HG03521 (cell line): ENCODE results near the gene FDX2.
"Not testable (repeated sequence)": the region's sequence is repeated elsewhere in the genome, so short reads cannot be mapped to it uniquely, and the experiment has no call there.

ENCODE experiments used
- ATAC-seq: cut with Tn5 transposase; IDR thresholded peaks from one replicate; pipeline ENCODE4 v1.9.1; 2021; ENCODE audit warnings: mild to moderate bottlenecking, moderate library complexity; ENCODE audit not compliant: unreplicated experiment

Gene FDX2

GRCh38 chr19:10315335-10316214 is at the start of gene FDX2:
TSS of gene FDX2 (minus strand) at chr19:10316015. CDS start at chr19:10315996, 19 bp downstream.
- ATAC-seq, result no peak

DNA sequence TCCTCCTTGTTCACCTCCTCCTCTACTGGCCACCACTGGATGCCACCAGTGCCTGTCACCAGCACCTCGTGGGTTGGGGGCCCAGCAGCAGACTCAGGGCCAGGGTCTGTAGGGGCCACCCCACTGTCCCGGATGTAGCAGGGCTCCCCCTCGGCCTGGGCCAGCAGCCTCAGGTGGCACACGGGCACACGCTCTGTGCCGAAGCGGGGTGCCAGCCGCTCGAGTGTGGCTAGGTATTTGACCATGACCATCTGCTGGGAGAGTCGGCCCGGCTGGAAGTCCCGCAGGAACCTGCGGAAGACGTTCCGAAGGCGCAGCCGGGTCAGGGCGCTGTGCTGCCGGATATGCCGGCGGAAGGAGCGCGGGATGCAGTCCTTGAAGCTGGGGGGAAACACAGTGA is 49.7 kb upstream of the FDX2 start:
- no peak for ATAC-seq

GRCh38 chr19:10364644-10365043 is 48.8 kb upstream of the FDX2 start:
- no peak for ATAC-seq

DNA sequence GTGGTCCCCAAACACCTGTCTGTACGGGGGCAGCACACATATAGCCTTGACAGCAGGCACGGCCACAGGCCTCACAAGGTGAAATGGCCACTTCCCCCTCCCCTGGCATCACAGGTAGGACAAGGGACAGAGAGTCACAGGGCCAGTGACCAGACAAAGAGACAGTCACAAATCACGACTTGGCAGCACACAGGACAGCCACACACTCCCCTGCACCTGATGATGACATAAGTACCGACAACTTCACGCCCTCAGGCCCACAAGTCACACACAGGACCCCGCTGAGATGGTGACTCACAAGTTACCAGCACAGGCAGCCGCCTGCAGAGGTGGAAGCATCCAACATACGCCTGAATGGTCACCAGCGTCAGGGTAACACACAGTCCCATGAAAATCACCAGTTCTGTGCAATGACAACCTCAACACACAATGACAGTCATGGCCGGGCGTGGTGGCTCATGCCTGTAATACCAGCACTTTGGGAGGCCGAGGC is 48.0 kb upstream of the FDX2 start:
- ATAC-seq, result no peak

- no peak for ATAC-seq
Observed at GRCh38 chr19:10362259-10362658, 46.4 kb upstream of the FDX2 start.

DNA sequence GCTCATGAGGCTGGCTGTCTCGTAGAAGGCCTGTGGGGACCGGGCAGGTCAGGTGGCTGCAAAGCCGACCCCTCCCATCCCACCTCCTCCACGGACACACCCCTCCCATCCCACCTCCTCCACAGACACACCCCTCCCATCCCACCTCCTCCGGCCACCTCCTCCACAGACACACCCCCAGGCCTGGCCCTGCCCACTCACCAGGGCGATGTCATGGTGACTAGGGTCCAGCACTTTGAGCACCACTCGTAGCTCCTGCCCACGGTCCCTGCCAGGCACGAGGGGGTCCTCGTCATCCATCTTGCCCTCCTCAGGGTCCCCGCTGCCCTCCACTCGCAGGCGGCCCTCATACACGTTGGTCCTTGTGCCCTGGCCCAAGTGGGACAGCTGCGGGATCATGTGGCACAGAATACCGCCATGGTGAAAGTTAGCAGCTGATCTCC is 45.8 kb upstream of the FDX2 start:
- no peak for ATAC-seq

DNA sequence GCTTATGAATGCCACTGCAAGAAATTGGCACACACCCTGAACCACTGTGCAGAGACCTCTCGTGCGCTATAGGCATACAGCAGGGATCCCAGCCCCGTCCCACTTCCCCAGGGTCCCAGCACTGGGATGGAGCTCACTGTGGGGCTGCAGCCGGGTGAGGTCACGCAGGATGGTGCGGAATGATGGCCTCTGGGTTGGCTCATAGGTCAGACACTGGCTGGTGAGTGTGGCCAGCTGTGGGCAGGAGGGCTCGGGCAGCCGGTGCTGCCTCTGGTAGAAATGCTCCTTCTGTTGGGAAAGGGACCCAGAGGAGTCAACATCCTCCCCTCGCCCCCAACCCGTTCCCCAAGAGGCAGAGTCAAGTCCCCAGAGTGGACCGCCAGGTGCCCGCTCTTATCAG is 40.6 kb upstream of the FDX2 start:
- ATAC-seq, result no peak

DNA sequence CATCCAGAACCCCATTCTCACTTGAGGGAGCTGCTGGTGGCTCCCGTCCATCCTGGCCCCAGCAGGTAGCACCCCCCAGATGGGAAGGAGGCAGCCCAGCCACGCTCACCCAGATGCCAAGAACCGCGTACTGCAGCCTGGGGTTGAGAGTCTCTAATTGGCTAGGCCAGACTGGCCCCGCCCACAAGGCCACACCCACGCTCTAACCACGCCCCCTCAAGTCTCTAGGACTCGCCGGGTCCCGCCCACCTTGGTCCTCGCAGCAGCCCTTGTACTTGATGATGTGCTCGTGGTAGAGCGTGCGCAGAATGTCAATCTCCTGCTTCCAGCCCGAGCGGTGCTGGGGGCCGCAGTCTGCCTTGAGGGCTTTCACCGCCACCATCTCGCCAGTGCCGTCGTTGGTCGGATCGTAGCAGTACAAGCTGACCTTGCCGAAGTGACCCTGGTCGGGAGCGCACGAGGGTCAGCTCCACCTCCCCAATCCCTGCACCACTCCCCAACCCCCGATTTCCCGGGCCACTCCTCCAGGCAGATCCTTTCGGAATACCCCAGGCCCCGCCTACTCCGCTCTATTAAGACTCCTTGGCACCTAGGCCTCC is 38.1 kb upstream of the FDX2 start:
- ATAC-seq, result no peak

DNA sequence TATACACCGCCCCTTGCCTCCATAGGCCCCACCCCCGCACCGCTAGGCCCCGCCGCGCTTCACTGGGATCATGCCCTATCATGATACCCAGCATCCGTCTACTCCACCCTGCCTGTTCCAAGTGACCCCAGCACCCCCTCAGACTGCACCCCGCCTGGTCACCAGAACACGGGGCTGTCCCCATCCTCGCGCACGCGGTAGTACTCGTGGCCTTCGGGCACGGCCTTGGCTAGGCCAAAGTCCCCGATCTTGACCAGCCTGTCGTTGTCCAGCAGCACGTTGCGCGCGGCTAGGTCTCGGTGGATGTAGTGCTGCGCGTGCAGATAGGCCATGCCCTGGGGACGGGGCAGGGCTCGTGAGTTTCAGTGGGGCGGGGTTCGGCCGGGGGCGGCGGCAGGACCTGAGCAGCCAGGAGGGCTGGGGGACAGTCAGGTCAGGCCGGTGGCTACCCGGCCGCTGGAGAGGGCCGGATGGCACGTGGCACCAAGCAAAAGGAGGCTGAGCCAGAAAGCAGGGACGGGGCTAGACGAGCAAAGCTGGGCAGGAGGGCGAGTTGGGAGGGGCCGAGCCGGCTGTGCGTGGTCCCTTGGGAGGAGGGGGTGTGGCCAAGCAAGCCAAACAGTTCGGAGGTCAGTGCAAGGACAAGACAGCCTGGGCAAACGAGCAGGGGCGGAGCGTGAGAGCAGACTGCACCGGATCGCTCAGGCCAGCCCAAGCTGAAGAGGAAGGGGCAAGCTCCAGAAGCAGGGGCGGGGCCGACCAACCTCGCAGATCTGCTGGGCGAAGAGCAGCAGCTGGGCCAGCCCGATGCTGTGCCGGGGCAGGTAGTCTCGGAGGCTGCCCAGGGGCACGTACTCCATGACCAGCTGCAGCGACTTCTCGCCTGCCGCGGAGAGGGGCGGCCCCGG is 37.2 kb upstream of the FDX2 start:
- no peak for ATAC-seq

GRCh38 chr19:10346509-10346908 is 30.7 kb upstream of the FDX2 start:
- ATAC-seq, result no peak

DNA sequence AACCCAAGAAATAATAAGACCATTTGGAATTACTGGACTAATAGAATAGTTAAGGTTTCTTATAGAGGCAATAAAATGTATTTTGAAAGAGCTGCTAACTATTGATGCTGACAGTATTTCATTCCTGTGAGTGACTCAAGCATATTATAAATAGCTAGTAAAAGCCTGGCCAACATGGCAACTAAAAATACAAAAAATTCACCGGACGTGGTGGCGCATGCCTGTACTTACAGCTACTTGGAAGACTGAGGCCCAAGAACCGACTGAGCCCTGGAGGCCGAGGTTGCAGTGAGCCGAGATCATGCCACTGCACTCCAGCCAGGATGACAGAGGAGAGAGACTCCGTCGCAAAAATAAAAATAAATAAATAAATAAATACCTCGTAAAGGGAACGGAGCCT is 29.0 kb upstream of the FDX2 start:
- no peak for ATAC-seq

DNA sequence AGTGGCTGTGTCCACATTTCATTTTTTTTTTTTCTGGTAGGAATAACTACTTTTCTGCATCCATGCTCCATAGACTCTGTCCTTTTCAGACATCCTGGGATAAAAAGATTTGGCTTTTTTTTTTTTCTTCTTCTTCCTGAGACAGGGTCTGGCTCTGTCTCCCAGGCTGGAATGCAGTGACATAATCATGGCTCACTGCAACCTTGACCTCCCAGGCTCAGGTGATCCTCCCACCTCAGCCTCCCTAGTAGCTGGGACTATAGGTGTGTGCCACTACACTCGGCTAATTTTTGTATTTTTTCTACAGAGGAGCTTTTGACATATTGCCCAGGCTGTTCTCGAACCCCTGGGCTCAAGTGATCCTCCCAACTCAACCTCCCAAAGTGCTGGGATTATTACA is 27.7 kb upstream of the FDX2 start:
- ATAC-seq, result no peak

DNA sequence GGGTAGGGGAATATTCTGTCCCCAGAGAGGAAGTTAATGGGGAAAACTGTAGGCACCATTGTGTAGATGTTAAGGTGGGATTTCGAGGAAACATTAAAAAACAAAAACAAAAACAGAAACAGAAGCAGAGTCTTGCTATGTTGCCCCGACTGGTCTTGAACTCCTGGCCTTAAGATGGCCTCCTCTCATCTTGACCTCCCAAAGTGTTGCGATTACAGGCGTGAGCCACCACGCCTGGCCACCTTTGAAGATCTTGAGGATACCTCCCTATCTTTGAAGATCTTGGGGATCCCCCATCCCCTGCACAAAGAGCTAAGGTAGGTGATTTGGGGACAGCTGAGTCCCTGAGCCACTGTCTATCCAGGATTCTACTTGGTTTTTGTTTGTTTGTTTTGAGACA is 24.2 kb upstream of the FDX2 start:
- no peak for ATAC-seq

DNA sequence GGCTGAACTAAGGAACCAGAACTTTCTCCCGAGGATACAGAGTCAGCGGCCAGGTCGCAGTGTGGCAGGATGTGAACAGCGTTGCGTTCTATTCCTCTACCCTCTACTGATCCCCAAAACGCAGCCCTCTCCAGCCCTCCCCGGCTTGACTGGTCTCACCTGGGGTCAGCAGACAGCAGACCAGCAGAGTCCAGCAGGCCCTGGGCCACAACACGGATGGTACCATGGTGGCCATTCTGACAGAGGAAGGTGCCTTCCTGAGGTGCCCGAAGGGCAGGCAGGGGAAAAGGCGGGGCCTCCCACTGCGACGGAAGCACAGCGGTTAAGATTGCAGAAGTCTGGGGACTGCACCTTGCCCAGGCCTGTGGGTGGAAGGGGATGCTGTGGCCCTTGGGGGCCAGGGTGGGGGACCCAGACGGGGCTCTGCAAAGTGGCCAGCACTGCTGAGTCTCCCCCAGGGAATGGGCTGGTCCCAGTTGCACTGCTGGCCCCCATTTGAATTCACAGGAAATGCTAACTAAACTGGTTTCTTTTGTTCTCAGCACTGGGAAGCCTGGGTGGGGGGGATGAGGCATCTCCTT is 23.7 kb upstream of the FDX2 start, which contains the start of gene ICAM3:
Gene ICAM3 (minus strand): TSS at position 245 of the 581 bp plus-strand sequence. CDS start 10 bp downstream, at position 235.
- ATAC-seq, result no peak

DNA sequence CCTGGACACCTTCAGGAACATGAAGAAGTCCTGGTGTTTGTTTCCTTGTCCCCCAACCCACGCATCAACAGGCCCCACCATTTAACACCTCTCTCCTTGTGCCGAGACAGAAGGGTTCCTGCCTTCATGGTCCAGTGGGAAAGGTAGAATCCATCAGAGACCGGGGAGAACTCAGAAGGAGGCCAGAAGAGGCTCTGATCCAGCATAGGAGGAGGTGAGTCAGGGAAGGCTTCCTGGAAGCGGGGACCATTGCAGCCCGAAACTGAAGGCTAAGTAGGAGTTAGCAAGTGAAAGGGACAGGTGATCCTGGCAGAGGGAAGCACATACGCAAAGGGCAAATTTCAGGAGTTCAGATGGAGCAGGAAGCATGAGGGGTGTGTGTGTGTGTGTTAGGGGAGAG is 23.1 kb upstream of the FDX2 start:
- ATAC-seq, result no peak

DNA sequence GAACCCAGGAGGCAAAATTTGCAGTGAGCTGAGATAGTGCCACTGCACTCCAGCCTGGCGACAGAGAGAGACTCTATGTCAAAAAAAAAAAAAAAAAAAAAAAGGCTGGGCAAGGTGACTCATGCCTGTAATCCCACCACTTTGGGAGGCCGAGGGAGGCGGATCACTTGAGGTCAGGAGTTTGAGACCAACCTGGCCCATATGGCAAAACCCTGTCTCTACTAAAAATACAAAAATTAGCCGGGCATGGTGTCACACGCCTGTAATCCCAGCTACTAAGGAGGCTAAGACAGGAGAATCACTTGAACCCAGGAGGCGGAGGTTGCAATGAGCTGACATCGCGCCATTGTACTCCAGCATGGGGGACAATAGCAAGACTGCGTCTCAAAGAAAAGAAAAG is 20.9 kb upstream of the FDX2 start:
- not testable (repeated sequence) for ATAC-seq

- no peak for ATAC-seq
Observed at GRCh38 chr19:10335352-10335985, 19.7 kb upstream of the FDX2 start.

DNA sequence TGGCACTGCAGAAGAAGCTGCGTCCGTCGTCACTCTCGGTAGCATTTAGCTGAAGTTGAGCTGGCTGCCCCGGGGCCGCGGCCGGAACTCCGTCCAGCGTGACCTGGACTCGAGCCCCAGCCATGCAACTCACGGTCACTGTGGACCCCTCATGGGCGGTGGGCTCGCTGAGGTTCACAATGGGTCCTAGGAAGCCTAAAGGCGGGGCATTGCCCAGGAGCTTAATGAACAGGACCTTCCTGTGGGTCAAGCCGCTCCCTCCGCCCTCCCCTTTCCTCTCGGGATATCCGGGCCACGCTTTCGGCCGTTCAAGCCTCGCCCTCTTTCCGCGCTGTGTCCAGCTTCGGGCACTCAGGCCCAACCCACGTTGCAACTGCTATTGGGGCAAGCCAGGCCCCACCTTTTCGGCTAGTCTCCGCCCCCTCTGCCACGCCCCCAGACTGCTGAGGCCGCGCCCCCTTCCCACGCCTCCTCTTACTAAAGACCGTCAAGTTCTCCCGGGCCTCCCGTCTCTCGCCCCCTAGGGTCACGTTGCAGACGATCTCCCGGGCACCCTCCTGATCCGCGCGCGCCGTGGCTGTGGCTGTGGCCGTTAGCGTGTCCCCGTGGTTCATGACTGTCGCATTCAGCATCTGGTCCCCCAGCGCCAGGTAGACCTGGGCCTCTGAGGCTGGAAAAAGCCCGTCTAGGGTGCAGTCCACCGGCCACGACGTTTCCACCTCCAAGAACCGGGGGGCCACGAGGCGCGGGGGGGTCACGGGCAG is 19.0 kb upstream of the FDX2 start:
- ATAC-seq, result no peak

DNA sequence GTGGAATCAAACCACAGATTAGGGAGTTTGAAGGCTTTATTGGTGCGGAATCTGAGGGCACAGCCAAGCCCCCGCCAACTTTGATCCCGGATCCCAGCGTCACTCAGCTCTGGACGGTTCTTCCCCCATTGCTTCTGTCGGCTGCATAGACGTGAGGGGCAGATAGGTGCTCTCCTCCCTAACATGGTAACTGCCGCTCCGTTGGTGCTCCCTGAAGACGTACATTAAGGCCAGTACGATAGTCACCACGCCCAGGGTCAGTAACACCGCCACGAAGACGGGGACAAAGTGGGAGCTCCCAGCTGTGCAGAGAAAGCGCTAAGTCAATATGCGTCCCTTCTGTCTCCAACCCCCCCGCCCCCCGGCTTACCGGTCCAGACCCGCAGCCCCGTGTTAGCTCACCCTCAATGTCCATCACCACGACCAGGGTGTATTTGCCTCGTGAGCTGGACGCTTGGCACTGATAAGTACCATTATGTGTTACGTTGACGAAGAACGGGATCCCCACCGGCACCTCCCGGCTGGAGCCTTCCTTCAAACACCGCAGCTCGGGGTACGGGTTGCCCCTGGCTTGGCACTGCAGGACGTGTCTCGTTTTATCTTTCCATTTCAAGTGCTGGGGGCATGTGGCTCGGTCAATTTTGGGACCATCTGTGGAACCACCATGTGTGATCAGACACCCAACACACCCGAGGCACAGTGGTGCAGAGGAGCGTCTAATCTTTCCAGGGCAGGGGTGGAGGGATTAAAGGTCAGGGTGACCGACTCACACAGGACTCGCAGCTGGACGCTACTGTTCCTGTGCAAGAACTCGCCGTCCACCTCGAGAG is 18.2 kb upstream of the FDX2 start:
- ATAC-seq, result no peak
